Transverse colon (tissue), 4 donors: ENCODE measurements around the gene PAF1. TPM values are rescaled to one million over a fixed set of nuclear protein-coding genes. Genes with fewer than 3 reads are reported as not detected.
A peak's percentile ranks its signal among the peaks of the same experiment; 100 is the strongest.

ENCODE experiments used
- DNase-seq: peaks from one replicate; pipeline ENCODE4 v3.0.0-alpha.2; 2019
- H3K27ac ChIP-seq, 4 donors: fragments of 200-600 bp; sonication (generic); 2 replicates each; pipeline ENCODE4 v1.5.1; 2016 to 2018; ENCODE audit warnings: inconsistent platforms in 4 of 4
- H3K27me3 ChIP-seq: fragments of 200-600 bp; sonication (generic); 2 replicates; pipeline ENCODE4 v1.5.1; 2017; ENCODE audit warnings: inconsistent platforms
- H3K36me3 ChIP-seq, 4 donors: fragments of 200-600 bp; sonication (generic); 2 replicates each; pipeline ENCODE4 v1.5.1; 2017 to 2019; ENCODE audit warnings: inconsistent platforms in 4 of 4
- H3K4me1 ChIP-seq, 4 donors: fragments of 200-600 bp; sonication (generic); 2 replicates each; pipeline ENCODE4 v1.5.1; 2017 to 2020; ENCODE audit warnings: inconsistent platforms in 4 of 4
- H3K4me3 ChIP-seq, 4 donors: fragments of 200-600 bp; sonication (generic); 1 replicate in 1 of 4; 2 replicates in 3 of 4; pipeline versions ENCODE4 v1.5.1 to v1.6.1; 2017 to 2019; ENCODE audit warnings: inconsistent platforms in 4 of 4
- H3K9me3 ChIP-seq, 2 donors: fragments of 200-600 bp; sonication (generic); 2 replicates each; pipeline ENCODE4 v1.5.1; 2017 to 2019; ENCODE audit warnings: inconsistent platforms in 2 of 2
- CTCF ChIP-seq, 5 experiments: fragments of 200-600 bp in 3 of 5; fragments of 450-650 bp in 2 of 5; sonication (generic) in 3 of 5; IDR thresholded peaks; 1 replicate in 2 of 5; 2 replicates in 3 of 5; pipeline ENCODE4 v1.5.1; 2016 to 2017; ENCODE audit warnings: antibody characterized with exemption in 5 of 5, inconsistent platforms in 3 of 5, mild to moderate bottlenecking in 2 of 5, moderate library complexity in 1 of 5
- EP300 ChIP-seq: sonication (generic); formaldehyde crosslinking; IDR thresholded peaks from one replicate; pipeline ENCODE4 v1.6.1; 2017; ENCODE audit warnings: antibody characterized with exemption, low read depth
- POLR2A ChIP-seq: fragments of 450-650 bp; IDR thresholded peaks from one replicate; pipeline ENCODE4 v1.6.1; 2016; ENCODE audit warnings: antibody characterized with exemption, mild to moderate bottlenecking, moderate library complexity
- POLR2AphosphoS5 ChIP-seq, 3 donors: sonication (generic); formaldehyde crosslinking; IDR thresholded peaks; one replicate each; pipeline ENCODE4 v1.6.1; 2016; ENCODE audit warnings: antibody characterized with exemption in 3 of 3
- WGBS, 2 donors: methylation state at CpG; one replicate each; pipeline ENCODE4 v1.1.5; 2018; ENCODE audit warnings: low coverage in 1 of 2; 5-methylcytosine and 5-hydroxymethylcytosine counted together
- in situ Hi-C, 4 donors: fragments of 200-750 bp; cut with MboI; loops; one replicate each; pipeline versions ENCODE4 v1.15.0 to v1.15.1; 2017; ENCODE audit warnings: low sequenced_read_pairs in 3 of 4, low pct_ligation_motif_present in 1 of 4, low pct_unique_long_range_greater_than_20kb in 1 of 4
- intact Hi-C: fragments of 100-400 bp; cut with DNase I; formaldehyde crosslinking; loops from one replicate; pipeline ENCODE4 v1.15.1; 2023; ENCODE audit warnings: low total_unique reads
- total RNA-seq, 4 donors: library from RNA; depleted of rRNA; stranded (reverse); fragments of >200 nt; gene quantifications; one replicate each; pipeline ENCODE4 v1.1.0, GENCODE V29; 2016

The PAF1 gene
- total RNA-seq, 4 donors from 2014 or later, result 37.8 to 71.2 (median 43.0) TPM

- in situ Hi-C loops (no loop called here), intact Hi-C loops (no loop called here)
- TF ChIP-seq POLR2A, result no peak
- peak in 2 of 3 donors; percentile 4 to 6 for TF ChIP-seq POLR2AphosphoS5 (IDR thresholded peaks at IDR 0.05)
- TF ChIP-seq CTCF (IDR thresholded peaks at IDR 0.05), result no peak
- TF ChIP-seq EP300, result no peak
- peaks cover 17% of the 10 kb centered on the region for H3K27me3 ChIP-seq
- H3K27ac ChIP-seq, result no peak overlapping the region
- WGBS, 2 donors, result 67 to 80% methylated on average over 2 to 22 of the region's 27 CpGs
- H3K9me3 ChIP-seq, result no peaks in the 10 kb centered on the region
- no peak for DNase-seq
- no peaks in the 10 kb centered on the region for H3K36me3 ChIP-seq
- H3K4me1 ChIP-seq, result peaks cover 2 to 38% (median 26%) of the 10 kb centered on the region in 4 donors
- H3K4me3 ChIP-seq, result no peak overlapping the region
These were observed 25.5 kb upstream of the PAF1 start for GRCh38 chr19:39416152-39417120.

- in situ Hi-C loops, result no loop called here
- no peak for TF ChIP-seq CTCF (IDR thresholded peaks at IDR 0.05)
- no peak for TF ChIP-seq EP300
- TF ChIP-seq POLR2AphosphoS5 (IDR thresholded peaks at IDR 0.05), result no peak
- TF ChIP-seq POLR2A, result no peak
- H3K27me3 ChIP-seq, result peaks cover 17% of the 10 kb centered on the region
- no peaks in the 10 kb centered on the region for H3K9me3 ChIP-seq
- intact Hi-C loops, result no loop called here
- DNase-seq, result no peak
- H3K27ac ChIP-seq, result peak overlapping the region; percentile 98 to 100 (median 99)
- H3K4me3 ChIP-seq, result peak overlapping the region in 1 of 4 donors; percentile 66
- 61 to 68% methylated on average over 11 to 32 of the region's 35 CpGs for WGBS, 2 donors
- no peaks in the 10 kb centered on the region for H3K36me3 ChIP-seq
- peaks cover 11 to 48% (median 37%) of the 10 kb centered on the region in 4 donors for H3K4me1 ChIP-seq
These were observed 24.5 kb upstream of the PAF1 start for GRCh38 chr19:39415111-39416046.

- intact Hi-C loops (loop anchor here (2.0 kb wide), 1 partner anchor 15 kb away; no protein-coding TSS in a partner anchor), in situ Hi-C loops (no loop called here)
- peak; percentile 31 for DNase-seq
- Histone ChIP-seq H3K27me3 (peaks cover 17% of the 10 kb centered on the region), H3K36me3 (no peaks in the 10 kb centered on the region), H3K9me3 (no peaks in the 10 kb centered on the region), H3K27ac (peak overlapping the region; percentile 98 to 100 (median 99)), H3K4me3 (peak overlapping the region; percentile 5 to 86 (median 75)), H3K4me1 (peaks cover 11 to 52% (median 40%) of the 10 kb centered on the region in 4 donors)
- TF ChIP-seq POLR2A (no peak), EP300 (no peak), POLR2AphosphoS5 (IDR thresholded peaks at IDR 0.05) (no peak), CTCF (IDR thresholded peaks at IDR 0.05) (no peak)
- WGBS, 2 donors, result 37 to 71% methylated on average over 1 to 18 of the region's 18 CpGs
These were observed 23.2 kb upstream of the PAF1 start for GRCh38 chr19:39413911-39414608.
